K562 (cell line): Measurements from ENCODE around the gene AIFM3.

Source experiments
- BACH1 ChIP-seq: fragments of 200-800 bp; sonication (Bioruptor generic); IDR thresholded peaks from 2 replicates; pipeline ENCODE4 v1.6.1; 2016; ENCODE audit warnings: missing genetic modification characterization, missing compliant biosample characterization
- PHF20 ChIP-seq: fragments of 450-650 bp; IDR thresholded peaks from 2 replicates; pipeline ENCODE4 v1.6.1; 2018; ENCODE audit not compliant: partially characterized antibody
- SRF ChIP-seq, 2 experiments: fragments of 250-450, 450-650 bp in 1 of 2; sonication (Bioruptor Pico) in 1 of 2; sonication (generic) in 1 of 2; formaldehyde crosslinking; IDR thresholded peaks; 2 replicates each; pipeline versions ENCODE4 v1.5.0 to v1.5.1; 2020 to 2022; ENCODE audit warnings: mild to moderate bottlenecking in 1 of 2, missing genetic modification reagents in 1 of 2
- STAG1 ChIP-seq: sonication (generic); formaldehyde crosslinking; IDR thresholded peaks from 2 replicates; pipeline ENCODE4 v1.5.0; 2020; ENCODE audit warnings: missing genetic modification reagents, borderline replicate concordance

DNA sequence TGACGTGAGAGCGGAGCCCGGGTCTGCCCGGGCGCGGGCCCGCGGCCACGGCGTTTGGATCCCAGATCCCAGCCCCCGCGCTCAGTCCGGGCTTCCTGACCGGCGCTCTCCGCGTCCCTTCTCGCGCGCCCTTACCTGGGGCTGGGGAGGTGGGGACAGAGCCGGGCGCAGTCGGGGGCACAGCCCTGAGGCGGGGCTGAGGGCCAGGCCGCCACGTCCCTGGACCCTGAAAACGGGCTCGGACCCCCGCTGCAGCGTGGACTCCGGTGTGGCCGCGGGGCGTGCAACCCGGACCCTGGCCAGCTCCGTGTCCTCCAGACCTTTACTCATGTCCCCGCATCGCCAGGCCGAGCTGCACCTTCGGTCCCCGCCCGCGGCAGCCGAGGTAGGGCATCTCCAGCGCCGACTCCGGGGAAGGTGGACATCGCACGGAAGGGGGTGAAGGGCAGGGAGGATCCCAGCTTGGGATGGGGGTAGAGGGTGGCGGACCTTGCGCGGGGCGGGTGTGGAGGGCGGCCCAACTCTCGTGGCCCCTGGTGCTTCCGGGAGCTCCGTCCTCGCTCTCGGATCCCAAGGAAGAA lies 9.9 kb upstream of the AIFM3 start:
- TF ChIP-seq BACH1 (tag) (no peak), PHF20 (no peak), SRF (CRISPR knock-in tag; IDR thresholded peaks at IDR 0.05) (0 out of 4 replicates have a peak, but pooled peaks of 1 of the 2 experiments have one; percentile 1), STAG1 (no peak)
